22Rv1 (cell line): ENCODE measurements around the gene ZNF836.

Source experiments
- ZFX ChIP-seq: fragments of 450-650 bp; IDR thresholded peaks from 2 replicates; pipeline ENCODE4 v1.6.1; 2017; ENCODE audit warnings: antibody characterized with exemption, borderline replicate concordance
- TF ChIP-seq, protein P1 (sequence below): fragments of 450-650 bp; IDR thresholded peaks from 2 replicates; pipeline ENCODE4 v1.5.1; 2017; ENCODE audit warnings: mild to moderate bottlenecking

DNA sequence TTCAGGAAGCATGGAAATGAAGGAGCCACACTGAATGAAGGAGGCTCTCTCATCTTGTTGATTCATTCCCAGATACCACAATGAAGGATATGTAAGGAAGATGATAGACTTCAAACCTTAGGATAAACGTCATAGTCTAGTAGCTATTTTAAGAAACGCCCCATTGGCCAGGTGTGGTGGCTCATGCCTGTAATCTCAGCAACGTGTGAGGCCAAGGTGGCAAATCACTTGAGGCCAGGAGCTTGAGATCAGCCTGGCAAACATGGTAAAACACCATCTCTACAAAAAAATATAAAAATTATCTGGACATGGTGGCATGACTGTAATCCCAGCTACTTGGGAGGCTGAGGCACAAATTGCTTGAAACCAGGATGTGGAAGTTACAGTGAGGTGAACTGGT lies 58.8 kb downstream of the ZNF836 start:
- TF ChIP-seq, protein P1, sequence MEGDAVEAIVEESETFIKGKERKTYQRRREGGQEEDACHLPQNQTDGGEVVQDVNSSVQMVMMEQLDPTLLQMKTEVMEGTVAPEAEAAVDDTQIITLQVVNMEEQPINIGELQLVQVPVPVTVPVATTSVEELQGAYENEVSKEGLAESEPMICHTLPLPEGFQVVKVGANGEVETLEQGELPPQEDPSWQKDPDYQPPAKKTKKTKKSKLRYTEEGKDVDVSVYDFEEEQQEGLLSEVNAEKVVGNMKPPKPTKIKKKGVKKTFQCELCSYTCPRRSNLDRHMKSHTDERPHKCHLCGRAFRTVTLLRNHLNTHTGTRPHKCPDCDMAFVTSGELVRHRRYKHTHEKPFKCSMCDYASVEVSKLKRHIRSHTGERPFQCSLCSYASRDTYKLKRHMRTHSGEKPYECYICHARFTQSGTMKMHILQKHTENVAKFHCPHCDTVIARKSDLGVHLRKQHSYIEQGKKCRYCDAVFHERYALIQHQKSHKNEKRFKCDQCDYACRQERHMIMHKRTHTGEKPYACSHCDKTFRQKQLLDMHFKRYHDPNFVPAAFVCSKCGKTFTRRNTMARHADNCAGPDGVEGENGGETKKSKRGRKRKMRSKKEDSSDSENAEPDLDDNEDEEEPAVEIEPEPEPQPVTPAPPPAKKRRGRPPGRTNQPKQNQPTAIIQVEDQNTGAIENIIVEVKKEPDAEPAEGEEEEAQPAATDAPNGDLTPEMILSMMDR = no peak
- no peak for TF ChIP-seq ZFX
